Measurements from ENCODE around the gene ESRRB.

- TF ChIP-seq CTCF (IDR thresholded peaks at IDR 0.05) (no peak), ETV6 (CRISPR knock-in tag; IDR thresholded peaks at IDR 0.05) (no peak), ZNF121 (CRISPR knock-in tag; IDR thresholded peaks at IDR 0.05) (no peak), CBFB (CRISPR knock-in tag; IDR thresholded peaks at IDR 0.05; ENCODE audit: low read depth) (no peak), PREB (CRISPR knock-in tag; IDR thresholded peaks at IDR 0.05; ENCODE audit: borderline replicate concordance) (no peak)
Measured at GRCh38 chr14:76499399-76499798, 123.5 kb downstream of the ESRRB start.

Measured in WTC11 (cell line).